Tibial nerve (tissue), 4 donors: ENCODE measurements around the gene PCSK5.

ENCODE experiments used
- CTCF ChIP-seq, 5 experiments: fragments of 200-600 bp in 3 of 5; fragments of 450-650 bp in 2 of 5; sonication (generic) in 3 of 5; IDR thresholded peaks; one replicate each; pipeline ENCODE4 v1.5.1; 2016 to 2019; ENCODE audit warnings: antibody characterized with exemption in 5 of 5, mild to moderate bottlenecking in 3 of 5, moderate library complexity in 2 of 5
- EP300 ChIP-seq, 2 donors: sonication (generic); formaldehyde crosslinking; IDR thresholded peaks; one replicate each; pipeline ENCODE4 v1.6.1; 2017; ENCODE audit warnings: antibody characterized with exemption in 2 of 2, mild to moderate bottlenecking in 1 of 2

GRCh38 chr9:75852746-75853145 lies 37.7 kb upstream of the PCSK5 start:
- TF ChIP-seq CTCF (IDR thresholded peaks at IDR 0.05) (no peak), EP300 (IDR thresholded peaks at IDR 0.05) (no peak)
